Trophoblast cell (in vitro differentiated cells and primary cell): ENCODE data around the gene SFXN5.

Experiments
- DNase-seq, 2 donors: peaks; one replicate each; pipeline ENCODE4 v3.0.0-alpha.2; 2016
- H2AFZ ChIP-seq: 2 replicates; pipeline ENCODE4 v1.6.1; 2013; ENCODE audit warnings: low read length, moderate library complexity, mild to moderate bottlenecking; ENCODE audit not compliant: insufficient read depth, poor library complexity
- H2AK5ac ChIP-seq: 2 replicates; pipeline ENCODE4 v1.6.1; 2013; ENCODE audit warnings: mild to moderate bottlenecking, low read length
- H2BK120ac ChIP-seq: 2 replicates; pipeline ENCODE4 v1.6.1; 2013; ENCODE audit warnings: low read length, mild to moderate bottlenecking, moderate library complexity; ENCODE audit not compliant: insufficient read depth, poor library complexity
- H2BK12ac ChIP-seq: 2 replicates; pipeline ENCODE4 v1.6.1; 2013; ENCODE audit warnings: mild to moderate bottlenecking, low read length, moderate library complexity
- H2BK5ac ChIP-seq: 2 replicates; pipeline ENCODE4 v1.6.1; 2013; ENCODE audit warnings: low read length, low read depth, moderate library complexity, mild to moderate bottlenecking; ENCODE audit not compliant: poor library complexity
- H3K14ac ChIP-seq: 2 replicates; pipeline ENCODE4 v1.6.1; 2013; ENCODE audit warnings: mild to moderate bottlenecking, low read length
- H3K18ac ChIP-seq: 2 replicates; pipeline ENCODE4 v1.6.1; 2013; ENCODE audit warnings: mild to moderate bottlenecking, low read length
- H3K23ac ChIP-seq: 2 replicates; pipeline ENCODE4 v1.6.1; 2013; ENCODE audit warnings: low read length
- H3K27ac ChIP-seq: 2 replicates; pipeline ENCODE4 v1.5.1; 2013; ENCODE audit warnings: low read depth, mild to moderate bottlenecking, inconsistent platforms, low read length, moderate library complexity
- H3K27me3 ChIP-seq: 2 replicates; pipeline ENCODE4 v1.6.1; 2013; ENCODE audit warnings: inconsistent platforms, mild to moderate bottlenecking, low read length, moderate library complexity; ENCODE audit not compliant: insufficient read depth
- H3K36me3 ChIP-seq, 2 experiments: 1 replicate in 1 of 2; 2 replicates in 1 of 2; pipeline ENCODE4 v1.6.1; 2013; ENCODE audit warnings: low read length in 2 of 2, mild to moderate bottlenecking in 2 of 2, moderate library complexity in 1 of 2; ENCODE audit not compliant: insufficient read depth in 2 of 2, control insufficient read depth in 1 of 2
- H3K4ac ChIP-seq: 2 replicates; pipeline ENCODE4 v1.6.1; 2013; ENCODE audit warnings: low read depth, mild to moderate bottlenecking, low read length, moderate library complexity
- H3K4me1 ChIP-seq, 2 experiments: 1 replicate in 1 of 2; 2 replicates in 1 of 2; pipeline ENCODE4 v1.6.1; 2013; ENCODE audit warnings: low read length in 2 of 2, mild to moderate bottlenecking in 2 of 2, moderate library complexity in 1 of 2; ENCODE audit not compliant: insufficient read depth in 2 of 2, control insufficient read depth in 1 of 2
- H3K4me2 ChIP-seq: 2 replicates; pipeline ENCODE4 v1.6.1; 2013; ENCODE audit warnings: inconsistent platforms, mild to moderate bottlenecking, low read length, moderate library complexity
- H3K4me3 ChIP-seq: 2 replicates; pipeline ENCODE4 v1.5.1; 2013; ENCODE audit warnings: mild to moderate bottlenecking, low read depth, low read length, inconsistent platforms
- H3K79me1 ChIP-seq: one replicate; pipeline ENCODE4 v1.6.1; 2013; ENCODE audit warnings: low read length
- H3K79me2 ChIP-seq: 2 replicates; pipeline ENCODE4 v1.6.1; 2013; ENCODE audit warnings: low read length, mild to moderate bottlenecking; ENCODE audit not compliant: control insufficient read depth, insufficient read depth, poor library complexity
- H3K9ac ChIP-seq: 2 replicates; pipeline ENCODE4 v1.6.1; 2013; ENCODE audit warnings: mild to moderate bottlenecking, low read length
- H3K9me3 ChIP-seq: 2 replicates; pipeline ENCODE4 v1.6.1; 2013; ENCODE audit warnings: low read depth, mild to moderate bottlenecking, control low read depth, inconsistent platforms, low read length; ENCODE audit not compliant: insufficient read depth
- H4K12ac ChIP-seq: 2 replicates; pipeline ENCODE4 v1.6.1; 2013; ENCODE audit warnings: low read depth, mild to moderate bottlenecking, low read length, moderate library complexity
- H4K8ac ChIP-seq: 2 replicates; pipeline ENCODE4 v1.6.1; 2013; ENCODE audit warnings: low read depth, mild to moderate bottlenecking, low read length, moderate library complexity
- H4K91ac ChIP-seq: one replicate; pipeline ENCODE4 v1.6.1; 2013; ENCODE audit warnings: low read depth, mild to moderate bottlenecking, low read length, moderate library complexity
- WGBS: extraction: QIAGEN DNeasy Blood & Tissue Kit; methylation state at CpG from one replicate; pipeline ENCODE4 v1.1.7; 2013; ENCODE audit warnings: missing lambda C conversion rate; ENCODE audit not compliant: insufficient read length, insufficient coverage; ENCODE audit errors: extremely low coverage; 5-methylcytosine and 5-hydroxymethylcytosine counted together

Gene SFXN5

GRCh38 chr2:72931280-72931910, 140.1 kb downstream of the SFXN5 start:
- H3K27ac ChIP-seq, result no peak overlapping the region
- no peak overlapping the region for H4K91ac ChIP-seq
- no CpG with 5 or more reads among the region's 14 CpGs for WGBS
- H3K23ac ChIP-seq, result no peak overlapping the region
- no peak overlapping the region for H2BK12ac ChIP-seq
- no peaks in the 10 kb centered on the region for H3K36me3 ChIP-seq
- no peak overlapping the region for H2AFZ ChIP-seq
- no peak overlapping the region for H4K8ac ChIP-seq
- H3K79me1 ChIP-seq, result no peaks in the 10 kb centered on the region
- no peak overlapping the region for H2AK5ac ChIP-seq
- no peaks in the 10 kb centered on the region for H3K79me2 ChIP-seq
- H2BK5ac ChIP-seq, result no peak overlapping the region
- H3K18ac ChIP-seq, result no peak overlapping the region
- no peak for DNase-seq
- H3K9ac ChIP-seq, result no peak overlapping the region
- H3K4me3 ChIP-seq, result no peak overlapping the region
- no peak overlapping the region for H2BK120ac ChIP-seq
- no peaks in the 10 kb centered on the region for H3K9me3 ChIP-seq
- no peak overlapping the region for H3K14ac ChIP-seq
- H3K4me1 ChIP-seq, result peaks cover 0 to 7% of the 10 kb centered on the region in 2 experiments
- H4K12ac ChIP-seq, result no peak overlapping the region
- no peak overlapping the region for H3K4me2 ChIP-seq
- peaks cover 27% of the 10 kb centered on the region for H3K27me3 ChIP-seq
- H3K4ac ChIP-seq, result no peak overlapping the region

GRCh38 chr2:72929010-72929409, 142.5 kb downstream of the SFXN5 start:
- H2BK5ac ChIP-seq, result no peak overlapping the region
- no peak overlapping the region for H3K4ac ChIP-seq
- H2BK12ac ChIP-seq, result no peak overlapping the region
- no peaks in the 10 kb centered on the region for H3K79me2 ChIP-seq
- H3K14ac ChIP-seq, result no peak overlapping the region
- H4K91ac ChIP-seq, result no peak overlapping the region
- no peaks in the 10 kb centered on the region for H3K36me3 ChIP-seq
- H2AK5ac ChIP-seq, result no peak overlapping the region
- WGBS, result no CpG with 5 or more reads among the region's 1 CpG
- no peak overlapping the region for H3K23ac ChIP-seq
- H3K4me2 ChIP-seq, result no peak overlapping the region
- H3K4me1 ChIP-seq, result peaks cover 2 to 5% of the 10 kb centered on the region in 2 experiments
- H2BK120ac ChIP-seq, result no peak overlapping the region
- H3K27me3 ChIP-seq, result peaks cover 46% of the 10 kb centered on the region
- no peak overlapping the region for H3K18ac ChIP-seq
- H3K27ac ChIP-seq, result no peak overlapping the region
- no peaks in the 10 kb centered on the region for H3K9me3 ChIP-seq
- no peaks in the 10 kb centered on the region for H3K79me1 ChIP-seq
- no peak overlapping the region for H2AFZ ChIP-seq
- no peak overlapping the region for H4K12ac ChIP-seq
- no peak overlapping the region for H4K8ac ChIP-seq
- no peak overlapping the region for H3K4me3 ChIP-seq
- no peak for DNase-seq
- no peak overlapping the region for H3K9ac ChIP-seq

- H3K27me3 ChIP-seq, result peaks cover 56% of the 10 kb centered on the region
- no peak overlapping the region for H3K23ac ChIP-seq
- no peak overlapping the region for H3K4me2 ChIP-seq
- H3K4me1 ChIP-seq, result peaks cover 4 to 10% of the 10 kb centered on the region in 2 experiments
- H3K79me1 ChIP-seq, result no peaks in the 10 kb centered on the region
- H2AFZ ChIP-seq, result no peak overlapping the region
- no CpG with 5 or more reads among the region's 8 CpGs for WGBS
- no peak overlapping the region for H3K18ac ChIP-seq
- H3K36me3 ChIP-seq, result no peaks in the 10 kb centered on the region
- no peak overlapping the region for H2AK5ac ChIP-seq
- H4K8ac ChIP-seq, result no peak overlapping the region
- no peak overlapping the region for H3K14ac ChIP-seq
- H3K27ac ChIP-seq, result no peak overlapping the region
- H2BK12ac ChIP-seq, result no peak overlapping the region
- H3K9ac ChIP-seq, result no peak overlapping the region
- no peak overlapping the region for H2BK120ac ChIP-seq
- no peaks in the 10 kb centered on the region for H3K79me2 ChIP-seq
- H4K12ac ChIP-seq, result no peak overlapping the region
- H4K91ac ChIP-seq, result no peak overlapping the region
- no peak overlapping the region for H3K4me3 ChIP-seq
- no peaks in the 10 kb centered on the region for H3K9me3 ChIP-seq
- H2BK5ac ChIP-seq, result no peak overlapping the region
- DNase-seq, result no peak
- no peak overlapping the region for H3K4ac ChIP-seq
Measured at GRCh38 chr2:72927619-72928550, 143.6 kb downstream of the SFXN5 start.

GRCh38 chr2:72926811-72927465, 144.6 kb downstream of the SFXN5 start:
- no peaks in the 10 kb centered on the region for H3K79me1 ChIP-seq
- no CpG with 5 or more reads among the region's 6 CpGs for WGBS
- no peak overlapping the region for H2BK5ac ChIP-seq
- no peak for DNase-seq
- no peak overlapping the region for H4K12ac ChIP-seq
- no peaks in the 10 kb centered on the region for H3K36me3 ChIP-seq
- H2AFZ ChIP-seq, result no peak overlapping the region
- peaks cover 66% of the 10 kb centered on the region for H3K27me3 ChIP-seq
- H3K79me2 ChIP-seq, result no peaks in the 10 kb centered on the region
- H2BK120ac ChIP-seq, result no peak overlapping the region
- no peak overlapping the region for H4K91ac ChIP-seq
- no peak overlapping the region for H4K8ac ChIP-seq
- H3K4me1 ChIP-seq, result peaks cover 4 to 10% of the 10 kb centered on the region in 2 experiments
- H3K14ac ChIP-seq, result no peak overlapping the region
- no peak overlapping the region for H3K9ac ChIP-seq
- no peak overlapping the region for H3K4ac ChIP-seq
- peaks cover under 1% of the 10 kb centered on the region for H3K9me3 ChIP-seq
- no peak overlapping the region for H3K27ac ChIP-seq
- H3K18ac ChIP-seq, result no peak overlapping the region
- no peak overlapping the region for H3K4me3 ChIP-seq
- no peak overlapping the region for H3K23ac ChIP-seq
- no peak overlapping the region for H3K4me2 ChIP-seq
- H2AK5ac ChIP-seq, result no peak overlapping the region
- no peak overlapping the region for H2BK12ac ChIP-seq
